ENCODE results near the gene ZNF783.

GRCh38 chr7:149232362-149232761 is 29.6 kb upstream of the ZNF783 start:
- TF ChIP-seq, protein P1, sequence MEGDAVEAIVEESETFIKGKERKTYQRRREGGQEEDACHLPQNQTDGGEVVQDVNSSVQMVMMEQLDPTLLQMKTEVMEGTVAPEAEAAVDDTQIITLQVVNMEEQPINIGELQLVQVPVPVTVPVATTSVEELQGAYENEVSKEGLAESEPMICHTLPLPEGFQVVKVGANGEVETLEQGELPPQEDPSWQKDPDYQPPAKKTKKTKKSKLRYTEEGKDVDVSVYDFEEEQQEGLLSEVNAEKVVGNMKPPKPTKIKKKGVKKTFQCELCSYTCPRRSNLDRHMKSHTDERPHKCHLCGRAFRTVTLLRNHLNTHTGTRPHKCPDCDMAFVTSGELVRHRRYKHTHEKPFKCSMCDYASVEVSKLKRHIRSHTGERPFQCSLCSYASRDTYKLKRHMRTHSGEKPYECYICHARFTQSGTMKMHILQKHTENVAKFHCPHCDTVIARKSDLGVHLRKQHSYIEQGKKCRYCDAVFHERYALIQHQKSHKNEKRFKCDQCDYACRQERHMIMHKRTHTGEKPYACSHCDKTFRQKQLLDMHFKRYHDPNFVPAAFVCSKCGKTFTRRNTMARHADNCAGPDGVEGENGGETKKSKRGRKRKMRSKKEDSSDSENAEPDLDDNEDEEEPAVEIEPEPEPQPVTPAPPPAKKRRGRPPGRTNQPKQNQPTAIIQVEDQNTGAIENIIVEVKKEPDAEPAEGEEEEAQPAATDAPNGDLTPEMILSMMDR (IDR thresholded peaks at IDR 0.05) = no peak
- no peak for TF ChIP-seq POLR2A (IDR thresholded peaks at IDR 0.05)
